ENCODE data around the gene TRAPPC2B.

Gene TRAPPC2B

GRCh38 chr19:57351867-57352266, 11.5 kb upstream of the TRAPPC2B start:
- TF ChIP-seq GATA2 (IDR thresholded peaks at IDR 0.05; ENCODE audit: low read depth, low read length) (no peak), GATA3 (IDR thresholded peaks at IDR 0.05; ENCODE audit: low read depth, low read length) (no peak)

GRCh38 chr19:57355916-57356315, 7.4 kb upstream of the TRAPPC2B start:
- TF ChIP-seq GATA3 (IDR thresholded peaks at IDR 0.05; ENCODE audit: low read depth, low read length) (no peak), GATA2 (IDR thresholded peaks at IDR 0.05; ENCODE audit: low read depth, low read length) (no peak)

- no peak for TF ChIP-seq GATA3 (IDR thresholded peaks at IDR 0.05; ENCODE audit: low read depth, low read length)
Observed at GRCh38 chr19:57357406-57357805, 5.9 kb upstream of the TRAPPC2B start.

- no peak for TF ChIP-seq GATA2 (IDR thresholded peaks at IDR 0.05; ENCODE audit: low read depth, low read length)
- no peak for TF ChIP-seq GATA3 (IDR thresholded peaks at IDR 0.05; ENCODE audit: low read depth, low read length)
Observed at GRCh38 chr19:57359300-57359699, 4.1 kb upstream of the TRAPPC2B start.

- no peak for TF ChIP-seq GATA2 (IDR thresholded peaks at IDR 0.05; ENCODE audit: low read depth, low read length)
- TF ChIP-seq GATA3 (IDR thresholded peaks at IDR 0.05; ENCODE audit: low read depth, low read length) = no peak
Observed at GRCh38 chr19:57362419-57362818, 932 bp upstream of the TRAPPC2B start.

GRCh38 chr19:57363688-57364181, 384 bp downstream of the TRAPPC2B start:
- no peak for TF ChIP-seq GATA3 (IDR thresholded peaks at IDR 0.05; ENCODE audit: low read depth, low read length)
- TF ChIP-seq GATA2 (IDR thresholded peaks at IDR 0.05; ENCODE audit: low read depth, low read length) = no peak

- TF ChIP-seq GATA2 (IDR thresholded peaks at IDR 0.05; ENCODE audit: low read depth, low read length) (no peak), GATA3 (IDR thresholded peaks at IDR 0.05; ENCODE audit: low read depth, low read length) (no peak)
Observed at GRCh38 chr19:57366776-57367175, 3.4 kb downstream of the TRAPPC2B start.

GRCh38 chr19:57374179-57374578, 10.8 kb downstream of the TRAPPC2B start:
- TF ChIP-seq GATA2 (IDR thresholded peaks at IDR 0.05; ENCODE audit: low read depth, low read length) (no peak), GATA3 (IDR thresholded peaks at IDR 0.05; ENCODE audit: low read depth, low read length) (no peak)

GRCh38 chr19:57376151-57376550, 12.8 kb downstream of the TRAPPC2B start:
- TF ChIP-seq GATA2 (IDR thresholded peaks at IDR 0.05; ENCODE audit: low read depth, low read length) (no peak), GATA3 (IDR thresholded peaks at IDR 0.05; ENCODE audit: low read depth, low read length) (no peak)

- no peak for TF ChIP-seq GATA3 (IDR thresholded peaks at IDR 0.05; ENCODE audit: low read depth, low read length)
- no peak for TF ChIP-seq GATA2 (IDR thresholded peaks at IDR 0.05; ENCODE audit: low read depth, low read length)
Observed at GRCh38 chr19:57377498-57378146, 14.3 kb downstream of the TRAPPC2B start.

- TF ChIP-seq GATA2 (IDR thresholded peaks at IDR 0.05; ENCODE audit: low read depth, low read length) (no peak), GATA3 (IDR thresholded peaks at IDR 0.05; ENCODE audit: low read depth, low read length) (no peak)
Observed at GRCh38 chr19:57380923-57381322, 17.6 kb downstream of the TRAPPC2B start.

GRCh38 chr19:57382806-57383488, 19.6 kb downstream of the TRAPPC2B start:
- TF ChIP-seq GATA3 (IDR thresholded peaks at IDR 0.05; ENCODE audit: low read depth, low read length) (no peak), GATA2 (IDR thresholded peaks at IDR 0.05; ENCODE audit: low read depth, low read length) (no peak)

GRCh38 chr19:57389194-57389729, 25.9 kb downstream of the TRAPPC2B start:
- no peak for TF ChIP-seq GATA3 (IDR thresholded peaks at IDR 0.05; ENCODE audit: low read depth, low read length)
- TF ChIP-seq GATA2 (IDR thresholded peaks at IDR 0.05; ENCODE audit: low read depth, low read length) = no peak

- no peak for TF ChIP-seq GATA2 (IDR thresholded peaks at IDR 0.05; ENCODE audit: low read depth, low read length)
- no peak for TF ChIP-seq GATA3 (IDR thresholded peaks at IDR 0.05; ENCODE audit: low read depth, low read length)
Observed at GRCh38 chr19:57389730-57390598, 26.6 kb downstream of the TRAPPC2B start, which contains the start of gene ZNF548. Gene ZNF548, plus strand, starts transcription at chr19:57389854. Its CDS starts 246 bp downstream, at chr19:57390100.

Data from SH-SY5Y (cell line).